SU-DHL-6 (cell line): Measurements from ENCODE around the gene COPS9.

Experiments used
- CTCF ChIP-seq: fragments of 200-600 bp; sonication (generic); IDR thresholded peaks from one replicate; pipeline ENCODE4 v1.5.1; 2017; ENCODE audit warnings: antibody characterized with exemption, mild to moderate bottlenecking, low read length, moderate library complexity; ENCODE audit not compliant: insufficient read depth, poor library complexity, severe bottlenecking
- EZH2phosphoT487 ChIP-seq: fragments of 200-600 bp; sonication (generic), shearing (Covaris generic); conservative IDR thresholded peaks from 2 replicates; pipeline ENCODE4 v1.6.1; 2018; ENCODE audit warnings: mild to moderate bottlenecking, antibody characterized with exemption, low read length, moderate library complexity, mixed read lengths

GRCh38 chr2:240155745-240156390 is 19.8 kb upstream of the COPS9 start:
- no peak for TF ChIP-seq CTCF
- TF ChIP-seq EZH2phosphoT487 = no peak
